DMS114 treated with DMSO at 0.1 percent for 48 hours (cell line): ENCODE data around the gene PKHD1.

Experiments used
- DNase-seq: peaks from one replicate; lab custom pipeline; 2025; ENCODE audit not compliant: unreplicated experiment; lab: John Stamatoyannopoulos, UW

Gene PKHD1

GRCh38 chr6:52104979-52105378, 17.6 kb upstream of the PKHD1 start:
- DNase-seq, result no peak

GRCh38 chr6:52103623-52104022, 16.2 kb upstream of the PKHD1 start:
- DNase-seq, result no peak

GRCh38 chr6:52102405-52102804, 15.0 kb upstream of the PKHD1 start:
- DNase-seq, result no peak

GRCh38 chr6:52098721-52099120, 11.3 kb upstream of the PKHD1 start:
- no peak for DNase-seq

- no peak for DNase-seq
Observed at GRCh38 chr6:52089758-52090348, 2.4 kb upstream of the PKHD1 start.

- DNase-seq, result no peak
Observed at GRCh38 chr6:52086741-52087140, 672 bp downstream of the PKHD1 start.

- DNase-seq, result no peak
Observed at GRCh38 chr6:52081237-52081636, 6.2 kb downstream of the PKHD1 start.

GRCh38 chr6:52077961-52078625, 9.3 kb downstream of the PKHD1 start:
- no peak for DNase-seq

GRCh38 chr6:52077180-52077884, 10.1 kb downstream of the PKHD1 start:
- DNase-seq, result no peak

GRCh38 chr6:52076791-52077179, 10.6 kb downstream of the PKHD1 start:
- no peak for DNase-seq

- no peak for DNase-seq
Observed at GRCh38 chr6:52074716-52075115, 12.7 kb downstream of the PKHD1 start.

- DNase-seq, result no peak
Observed at GRCh38 chr6:52074155-52074554, 13.3 kb downstream of the PKHD1 start.

- DNase-seq, result no peak
Observed at GRCh38 chr6:52065621-52066020, 21.8 kb downstream of the PKHD1 start.

GRCh38 chr6:52063584-52064344, 23.6 kb downstream of the PKHD1 start:
- peak; percentile 23 for DNase-seq

- no peak for DNase-seq
Observed at GRCh38 chr6:52061481-52061880, 25.9 kb downstream of the PKHD1 start.

- DNase-seq, result no peak
Observed at GRCh38 chr6:52059821-52060220, 27.6 kb downstream of the PKHD1 start.

GRCh38 chr6:52055451-52055850, 32.0 kb downstream of the PKHD1 start:
- DNase-seq, result no peak

GRCh38 chr6:52053038-52053695, 34.2 kb downstream of the PKHD1 start:
- no peak for DNase-seq

GRCh38 chr6:52050051-52050405, 37.4 kb downstream of the PKHD1 start:
- DNase-seq, result no peak

GRCh38 chr6:52049252-52050050, 38.0 kb downstream of the PKHD1 start:
- peak; percentile 54 for DNase-seq
